ENCODE data around the gene HMSD.

HMSD gene

DNA sequence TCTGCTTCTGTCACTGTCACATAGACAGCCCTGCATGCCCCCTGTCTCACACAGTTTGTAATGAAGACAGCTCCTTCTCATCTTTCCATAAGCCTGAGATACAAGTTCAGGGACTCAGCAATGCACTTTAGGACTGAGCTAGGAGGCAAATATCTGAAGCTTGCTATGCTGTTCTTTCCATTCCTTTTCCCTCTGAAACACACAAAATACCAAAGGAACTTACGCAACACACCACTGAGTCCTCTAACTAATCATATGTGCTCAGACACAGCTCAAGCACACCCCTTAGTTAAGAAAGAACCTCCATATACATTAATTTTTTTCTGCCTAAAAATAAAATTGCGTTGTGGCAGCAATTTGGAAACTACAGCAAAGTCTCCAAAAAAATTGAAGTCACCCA, 38.6 kb downstream of the HMSD start:
- Histone ChIP-seq H3K27ac (ENCODE audit: low read depth, low read length, poor library complexity, severe bottlenecking) (no peak overlapping the region), H3K36me3 (ENCODE audit: insufficient read depth, low read length) (no peaks in the 10 kb centered on the region), H3K27me3 (ENCODE audit: insufficient read depth, low read length) (no peaks in the 10 kb centered on the region), H3K9me2 (ENCODE audit: low read depth, low read length) (no peaks in the 10 kb centered on the region), H3K4me1 (ENCODE audit: insufficient read depth, low read length, severe bottlenecking) (no peaks in the 10 kb centered on the region), H3K4me2 (ENCODE audit: low read length) (no peak overlapping the region), H3K79me2 (ENCODE audit: insufficient read depth, low read length) (no peaks in the 10 kb centered on the region), H3F3A (ENCODE audit: insufficient read depth, low read length) (no peaks in the 10 kb centered on the region), H3K9ac (ENCODE audit: low read length) (no peak overlapping the region), H3K4me3 (ENCODE audit: low read depth, low read length, poor library complexity, severe bottlenecking) (no peak overlapping the region), H4K20me1 (ENCODE audit: insufficient read depth, low read length) (no peaks in the 10 kb centered on the region), H2AFZ (ENCODE audit: low read length) (no peak overlapping the region), H3K9me3 (ENCODE audit: low read length) (no peaks in the 10 kb centered on the region)
- TF ChIP-seq, protein P1, sequence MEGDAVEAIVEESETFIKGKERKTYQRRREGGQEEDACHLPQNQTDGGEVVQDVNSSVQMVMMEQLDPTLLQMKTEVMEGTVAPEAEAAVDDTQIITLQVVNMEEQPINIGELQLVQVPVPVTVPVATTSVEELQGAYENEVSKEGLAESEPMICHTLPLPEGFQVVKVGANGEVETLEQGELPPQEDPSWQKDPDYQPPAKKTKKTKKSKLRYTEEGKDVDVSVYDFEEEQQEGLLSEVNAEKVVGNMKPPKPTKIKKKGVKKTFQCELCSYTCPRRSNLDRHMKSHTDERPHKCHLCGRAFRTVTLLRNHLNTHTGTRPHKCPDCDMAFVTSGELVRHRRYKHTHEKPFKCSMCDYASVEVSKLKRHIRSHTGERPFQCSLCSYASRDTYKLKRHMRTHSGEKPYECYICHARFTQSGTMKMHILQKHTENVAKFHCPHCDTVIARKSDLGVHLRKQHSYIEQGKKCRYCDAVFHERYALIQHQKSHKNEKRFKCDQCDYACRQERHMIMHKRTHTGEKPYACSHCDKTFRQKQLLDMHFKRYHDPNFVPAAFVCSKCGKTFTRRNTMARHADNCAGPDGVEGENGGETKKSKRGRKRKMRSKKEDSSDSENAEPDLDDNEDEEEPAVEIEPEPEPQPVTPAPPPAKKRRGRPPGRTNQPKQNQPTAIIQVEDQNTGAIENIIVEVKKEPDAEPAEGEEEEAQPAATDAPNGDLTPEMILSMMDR (IDR thresholded peaks at IDR 0.05; ENCODE audit: low read length), result no peak
- TF ChIP-seq EZH2 (IDR thresholded peaks at IDR 0.05; ENCODE audit: borderline replicate concordance, low read length), result no peak

GRCh38 chr18:63992751-63993150, 43.6 kb downstream of the HMSD start:
- no peak overlapping the region for H3K9ac ChIP-seq (ENCODE audit: low read length)
- no peaks in the 10 kb centered on the region for H3F3A ChIP-seq (ENCODE audit: insufficient read depth, low read length)
- no peak for TF ChIP-seq EZH2 (IDR thresholded peaks at IDR 0.05; ENCODE audit: borderline replicate concordance, low read length)
- TF ChIP-seq, protein P1 (IDR thresholded peaks at IDR 0.05; ENCODE audit: low read length), result no peak
- H3K27ac ChIP-seq (ENCODE audit: low read depth, low read length, poor library complexity, severe bottlenecking), result no peak overlapping the region
- no peaks in the 10 kb centered on the region for H3K9me2 ChIP-seq (ENCODE audit: low read depth, low read length)
- H3K4me3 ChIP-seq (ENCODE audit: low read depth, low read length, poor library complexity, severe bottlenecking), result no peak overlapping the region
- H3K79me2 ChIP-seq (ENCODE audit: insufficient read depth, low read length), result no peaks in the 10 kb centered on the region
- H3K4me2 ChIP-seq (ENCODE audit: low read length), result no peak overlapping the region
- no peaks in the 10 kb centered on the region for H3K9me3 ChIP-seq (ENCODE audit: low read length)
- no peaks in the 10 kb centered on the region for H3K27me3 ChIP-seq (ENCODE audit: insufficient read depth, low read length)
- no peaks in the 10 kb centered on the region for H3K4me1 ChIP-seq (ENCODE audit: insufficient read depth, low read length, severe bottlenecking)
- H4K20me1 ChIP-seq (ENCODE audit: insufficient read depth, low read length), result no peaks in the 10 kb centered on the region
- H2AFZ ChIP-seq (ENCODE audit: low read length), result no peak overlapping the region
- H3K36me3 ChIP-seq (ENCODE audit: insufficient read depth, low read length), result no peaks in the 10 kb centered on the region

DNA sequence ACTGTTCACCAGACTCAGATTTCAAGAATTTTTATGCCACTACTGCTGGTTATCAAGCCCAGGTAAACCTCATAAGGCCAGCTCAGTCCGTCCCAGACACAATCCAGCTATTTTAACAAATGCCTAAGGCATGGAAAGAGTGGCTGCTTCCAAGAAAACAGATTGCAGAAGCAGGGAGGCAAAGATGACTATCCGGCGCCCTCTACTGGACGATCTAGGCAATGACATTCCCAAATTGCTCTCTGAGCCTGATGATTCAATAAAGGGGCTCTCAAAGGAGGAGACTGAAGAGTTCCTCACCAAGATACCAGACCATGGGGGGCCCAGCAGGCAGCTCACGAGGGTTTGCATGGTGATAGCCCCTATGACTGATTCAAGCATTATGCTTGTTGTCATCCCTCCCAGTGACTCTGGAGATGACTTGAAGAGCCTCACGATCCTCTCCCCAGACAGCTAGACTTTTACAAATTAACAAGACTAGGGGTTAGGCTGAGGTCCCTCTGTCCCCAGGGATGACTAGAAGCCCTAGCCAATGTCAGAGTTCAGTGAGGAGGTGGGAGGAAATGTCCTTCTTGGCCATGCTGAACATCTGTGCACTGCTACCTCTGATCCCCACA, 45.8 kb downstream of the HMSD start:
- H3K27me3 ChIP-seq (ENCODE audit: insufficient read depth, low read length), result no peaks in the 10 kb centered on the region
- H3K4me2 ChIP-seq (ENCODE audit: low read length), result no peak overlapping the region
- H3K4me1 ChIP-seq (ENCODE audit: insufficient read depth, low read length, severe bottlenecking), result no peaks in the 10 kb centered on the region
- TF ChIP-seq, protein P1 (IDR thresholded peaks at IDR 0.05; ENCODE audit: low read length), result peak; percentile 80
- TF ChIP-seq EZH2 (IDR thresholded peaks at IDR 0.05; ENCODE audit: borderline replicate concordance, low read length), result no peak
- H3K4me3 ChIP-seq (ENCODE audit: low read depth, low read length, poor library complexity, severe bottlenecking), result no peak overlapping the region
- H3K36me3 ChIP-seq (ENCODE audit: insufficient read depth, low read length), result no peaks in the 10 kb centered on the region
- H4K20me1 ChIP-seq (ENCODE audit: insufficient read depth, low read length), result no peaks in the 10 kb centered on the region
- no peaks in the 10 kb centered on the region for H3K79me2 ChIP-seq (ENCODE audit: insufficient read depth, low read length)
- no peak overlapping the region for H3K27ac ChIP-seq (ENCODE audit: low read depth, low read length, poor library complexity, severe bottlenecking)
- no peaks in the 10 kb centered on the region for H3F3A ChIP-seq (ENCODE audit: insufficient read depth, low read length)
- no peak overlapping the region for H3K9ac ChIP-seq (ENCODE audit: low read length)
- no peak overlapping the region for H2AFZ ChIP-seq (ENCODE audit: low read length)
- H3K9me2 ChIP-seq (ENCODE audit: low read depth, low read length), result no peaks in the 10 kb centered on the region
- no peaks in the 10 kb centered on the region for H3K9me3 ChIP-seq (ENCODE audit: low read length)
